ENCODE results near the gene KIAA1191. TPM values are rescaled to one million over a fixed set of nuclear protein-coding genes. Genes with fewer than 3 reads are reported as not detected.

The KIAA1191 gene
- polyA plus RNA-seq, 4 donors = 78.6 to 162 (median 142) TPM

DNA sequence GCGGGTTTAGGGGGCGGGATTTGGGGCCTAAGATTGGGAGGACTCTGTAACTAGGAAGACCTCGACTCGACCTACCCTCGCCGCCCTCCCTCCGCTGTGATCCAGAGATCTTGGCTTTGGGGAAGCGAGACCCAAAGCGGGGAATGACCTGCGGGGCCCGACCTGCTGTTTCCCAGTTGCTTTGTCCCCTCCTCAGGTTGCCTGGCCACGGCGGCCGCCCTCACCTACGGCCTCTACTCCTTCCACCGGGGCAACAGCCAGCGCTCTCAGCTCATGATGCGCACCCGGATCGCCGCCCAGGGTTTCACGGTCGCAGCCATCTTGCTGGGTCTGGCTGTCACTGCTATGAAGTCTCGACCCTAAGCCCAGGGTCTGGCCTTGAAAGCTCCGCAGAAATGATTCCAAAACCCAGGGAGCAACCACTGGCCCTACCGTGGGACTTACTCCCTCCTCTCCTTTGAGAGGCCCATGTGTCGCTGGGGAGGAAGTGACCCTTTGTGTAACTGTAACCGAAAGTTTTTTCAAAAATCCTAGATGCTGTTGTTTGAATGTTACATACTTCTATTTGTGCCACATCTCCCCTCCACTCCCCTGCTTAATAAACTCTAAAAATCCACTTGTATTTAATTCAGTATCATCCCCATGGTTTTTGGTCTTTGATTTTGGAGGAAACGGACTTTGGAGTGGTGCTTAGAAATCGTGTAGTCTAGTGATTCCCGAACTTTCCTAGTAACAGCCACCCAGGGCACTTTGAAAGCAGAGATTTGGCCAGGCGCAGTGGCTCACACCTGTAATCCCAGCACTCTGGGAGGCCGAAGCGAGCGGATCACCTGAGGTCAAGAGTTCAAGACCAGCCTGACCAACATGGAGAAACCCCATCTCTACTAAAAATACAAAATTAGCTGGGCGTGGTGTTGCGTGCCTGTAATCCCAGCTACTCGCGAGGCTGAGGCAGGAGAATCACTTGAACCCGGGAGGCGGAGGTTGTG is 27.9 kb upstream of the KIAA1191 start:
- no peak for DNase-seq (ENCODE audit: low read depth in 4 of 4, low spot score in 3 of 4)

GRCh38 chr5:176388444-176389134 is 27.0 kb upstream of the KIAA1191 start, which contains the start of the genes HIGD2A and NOP16:
TSS of gene HIGD2A (plus strand) at chr5:176388751. CDS start at chr5:176388820, 69 bp downstream.
TSS of gene NOP16 (minus strand) at chr5:176388598. CDS start at chr5:176388539, 59 bp downstream.
- DNase-seq (ENCODE audit: low read depth in 4 of 4, low spot score in 3 of 4) = peak; percentile 97 to 98 (median 98)

- DNase-seq (ENCODE audit: low read depth in 4 of 4, low spot score in 3 of 4) = no peak
Measured at GRCh38 chr5:176388003-176388443, 26.5 kb upstream of the KIAA1191 start.

- no peak for DNase-seq (ENCODE audit: low read depth in 4 of 4, low spot score in 3 of 4)
Measured at GRCh38 chr5:176387384-176387925, 25.9 kb upstream of the KIAA1191 start.

GRCh38 chr5:176386491-176386890 is 24.9 kb upstream of the KIAA1191 start:
- no peak for DNase-seq (ENCODE audit: low read depth in 4 of 4, low spot score in 3 of 4)

DNA sequence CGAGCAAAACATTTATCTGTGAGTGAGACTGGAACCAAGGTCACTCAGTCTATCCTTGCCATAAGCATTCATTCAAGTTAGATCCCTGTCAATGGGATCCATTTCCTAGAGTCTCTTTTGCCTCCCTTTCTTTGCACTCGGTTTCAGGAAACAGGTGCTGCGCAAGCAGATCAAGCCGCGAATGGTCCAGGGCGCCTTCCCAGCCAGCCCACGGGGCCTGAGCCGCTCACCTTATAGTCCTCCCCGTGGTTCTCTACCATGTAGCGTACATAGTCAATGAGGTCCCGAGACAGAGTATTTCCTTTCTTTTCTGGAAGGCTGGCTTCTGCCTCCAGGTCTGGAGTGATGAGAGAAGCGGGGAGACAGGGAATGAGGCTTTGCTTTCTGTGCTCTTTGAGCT is 23.4 kb upstream of the KIAA1191 start:
- no peak for DNase-seq (ENCODE audit: low read depth in 4 of 4, low spot score in 3 of 4)

- no peak for DNase-seq (ENCODE audit: low read depth in 4 of 4, low spot score in 3 of 4)
Measured at GRCh38 chr5:176384366-176384930, 22.9 kb upstream of the KIAA1191 start.

DNA sequence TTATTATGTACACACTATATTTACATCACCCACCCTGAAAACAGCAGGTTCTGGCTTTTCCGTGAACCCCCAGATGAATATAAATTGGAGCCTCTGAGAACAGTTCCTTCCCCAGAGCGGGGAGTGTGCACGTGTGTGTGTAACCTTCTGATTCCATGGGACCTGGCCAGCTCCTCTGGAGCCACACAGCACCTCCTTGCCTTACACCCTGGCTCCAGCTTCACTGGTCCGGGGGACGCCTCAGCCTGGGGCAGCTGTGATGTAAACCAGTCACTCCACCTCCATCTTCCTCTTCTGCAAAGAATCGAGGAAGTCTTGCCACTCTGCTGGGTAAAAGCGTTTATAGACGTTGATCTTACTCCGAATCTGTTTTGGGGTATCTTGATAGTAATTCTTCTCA is 22.4 kb upstream of the KIAA1191 start:
- no peak for DNase-seq (ENCODE audit: low read depth in 4 of 4, low spot score in 3 of 4)

- DNase-seq (ENCODE audit: low read depth in 4 of 4, low spot score in 3 of 4) = no peak
Measured at GRCh38 chr5:176383248-176383905, 21.8 kb upstream of the KIAA1191 start.

- no peak for DNase-seq (ENCODE audit: low read depth in 4 of 4, low spot score in 3 of 4)
Measured at GRCh38 chr5:176382721-176383120, 21.2 kb upstream of the KIAA1191 start.

DNA sequence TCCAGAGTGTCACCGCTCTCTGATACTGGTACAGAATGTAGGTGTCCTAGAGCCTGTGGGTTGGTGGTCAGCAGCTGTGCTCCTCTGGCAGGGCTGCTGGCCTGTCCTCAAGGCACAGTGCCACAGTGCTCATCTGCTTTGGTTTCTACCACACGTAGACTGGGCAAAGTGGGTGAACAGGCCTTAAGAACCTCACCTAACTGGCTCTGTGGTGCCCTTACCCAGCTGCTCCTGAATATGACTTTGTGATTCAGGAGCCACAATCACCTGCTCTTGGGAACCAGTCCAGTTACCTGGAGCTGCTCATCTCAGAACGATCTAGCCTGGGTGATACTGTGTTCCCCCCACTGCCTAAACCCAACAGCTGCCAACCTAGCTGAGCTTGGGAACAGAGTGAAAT is 20.4 kb upstream of the KIAA1191 start:
- DNase-seq (ENCODE audit: low read depth in 4 of 4, low spot score in 3 of 4) = no peak

DNA sequence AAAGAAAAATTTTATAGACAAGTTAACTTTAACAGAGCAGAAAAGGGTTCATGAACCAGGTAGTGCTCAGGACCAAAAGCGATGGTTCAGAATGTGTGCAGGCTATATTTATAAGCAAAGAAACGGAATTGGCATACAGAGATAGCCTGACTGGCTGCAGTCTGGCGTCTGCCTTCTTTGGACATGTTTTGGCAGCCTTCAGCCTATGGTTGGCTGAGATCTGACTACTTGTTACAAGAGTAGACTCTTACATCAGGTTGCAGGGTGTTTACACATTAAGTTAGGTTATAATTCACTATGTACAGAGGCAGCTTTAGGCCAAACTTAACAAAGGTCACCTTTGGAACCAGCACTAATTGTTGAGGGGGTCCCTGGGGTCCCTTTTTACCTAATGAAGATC is 19.9 kb upstream of the KIAA1191 start:
- DNase-seq (ENCODE audit: low read depth in 4 of 4, low spot score in 3 of 4) = no peak

DNA sequence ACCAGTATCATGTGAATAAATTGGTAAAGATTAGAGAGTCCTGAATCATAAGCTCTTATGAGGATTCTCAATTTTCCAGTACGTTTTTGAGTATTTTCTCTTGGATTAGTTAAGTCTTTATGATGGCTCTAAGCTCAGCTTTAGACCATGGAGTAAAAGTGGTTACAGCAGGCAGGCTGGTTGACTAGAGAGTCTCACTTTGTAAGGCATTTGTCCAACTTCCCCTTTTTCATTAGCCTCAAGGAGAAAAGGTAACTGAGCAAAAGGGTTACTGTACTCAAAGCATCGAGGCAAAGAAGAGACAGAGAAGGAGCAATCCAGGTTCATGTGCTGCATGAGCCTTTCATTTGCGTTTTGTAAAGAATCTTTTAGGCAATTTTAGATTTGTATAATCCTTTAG is 18.3 kb upstream of the KIAA1191 start:
- DNase-seq (ENCODE audit: low read depth in 4 of 4, low spot score in 3 of 4) = no peak

DNA sequence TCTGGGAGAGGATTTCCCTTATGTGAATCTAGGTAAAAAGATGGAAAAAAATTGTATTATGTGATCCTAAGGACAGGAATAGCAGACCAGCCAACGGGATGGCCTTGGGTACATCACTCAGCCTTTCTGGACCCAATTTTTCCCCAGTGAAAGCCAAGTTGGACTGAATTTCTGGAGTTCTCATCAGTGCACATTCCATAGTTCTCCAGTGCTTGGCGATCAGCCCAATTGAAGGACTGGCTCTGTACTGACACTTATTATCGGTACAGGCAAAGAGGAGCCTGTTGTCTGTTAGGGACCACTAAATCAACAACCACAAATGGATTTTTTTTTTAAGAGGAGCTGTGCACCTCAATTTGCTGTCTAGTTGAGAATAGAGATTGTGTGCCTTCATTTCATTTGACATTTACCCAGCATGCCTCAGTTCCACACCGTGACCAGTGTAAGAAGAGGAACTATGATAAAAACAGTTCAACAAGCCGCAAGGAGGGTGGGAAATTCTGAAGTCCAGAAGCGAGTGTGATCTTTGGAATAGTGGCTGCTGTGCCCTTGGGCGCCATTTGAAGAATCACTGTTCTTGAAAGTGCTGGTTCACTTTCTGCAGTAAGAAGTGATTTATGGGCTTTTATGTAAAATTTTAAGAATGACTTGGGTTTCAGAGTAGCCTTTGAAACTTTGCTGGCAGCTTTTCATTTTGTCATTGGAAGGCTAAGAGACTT is 11.7 kb upstream of the KIAA1191 start:
- no peak for DNase-seq (ENCODE audit: low read depth in 4 of 4, low spot score in 3 of 4)

DNA sequence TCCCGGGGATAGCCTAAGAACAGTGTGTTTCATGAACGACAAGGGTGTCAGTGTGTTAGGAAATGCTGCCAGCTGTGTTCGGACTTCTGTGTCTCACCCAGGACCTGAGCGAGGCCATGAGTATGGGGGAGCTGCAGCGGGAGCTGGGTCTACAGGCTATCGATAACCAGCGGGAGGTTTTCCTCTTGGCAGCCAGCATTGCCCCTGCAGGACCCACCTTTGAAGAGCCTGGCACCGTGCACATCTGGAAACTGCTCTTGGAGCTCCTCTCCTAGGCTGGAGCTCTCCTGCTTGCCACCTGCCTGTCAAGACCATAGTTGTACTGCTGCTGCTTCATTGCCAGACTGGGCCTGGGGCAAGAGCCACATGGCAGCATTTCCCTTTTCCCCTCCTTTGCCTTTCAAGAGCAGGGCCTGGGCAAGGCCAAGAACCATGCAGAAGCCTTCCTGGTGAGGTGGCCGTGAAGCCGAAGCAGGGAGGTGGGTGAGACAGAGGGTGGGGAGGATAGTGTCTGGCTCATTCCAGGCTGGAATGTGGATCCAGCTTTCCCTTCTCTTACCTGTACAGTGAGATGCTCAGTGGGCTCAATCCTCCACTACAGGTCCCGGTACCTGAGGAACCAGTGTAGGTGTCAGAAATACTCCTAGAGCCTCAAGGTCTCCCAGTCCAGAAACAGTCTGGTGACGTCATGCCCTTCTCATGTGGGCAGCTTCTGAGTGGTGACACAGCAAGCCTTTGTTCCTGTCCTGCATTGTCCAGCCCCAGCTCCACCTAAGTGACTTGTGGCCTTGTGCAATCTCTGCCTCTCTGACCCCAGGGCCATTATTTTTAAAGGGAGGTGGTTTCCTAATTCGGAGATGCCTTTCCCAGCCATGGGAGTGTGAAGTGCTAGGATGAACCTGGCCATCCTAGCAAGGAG is 10.3 kb upstream of the KIAA1191 start:
- DNase-seq (ENCODE audit: low read depth in 4 of 4, low spot score in 3 of 4) = no peak

DNA sequence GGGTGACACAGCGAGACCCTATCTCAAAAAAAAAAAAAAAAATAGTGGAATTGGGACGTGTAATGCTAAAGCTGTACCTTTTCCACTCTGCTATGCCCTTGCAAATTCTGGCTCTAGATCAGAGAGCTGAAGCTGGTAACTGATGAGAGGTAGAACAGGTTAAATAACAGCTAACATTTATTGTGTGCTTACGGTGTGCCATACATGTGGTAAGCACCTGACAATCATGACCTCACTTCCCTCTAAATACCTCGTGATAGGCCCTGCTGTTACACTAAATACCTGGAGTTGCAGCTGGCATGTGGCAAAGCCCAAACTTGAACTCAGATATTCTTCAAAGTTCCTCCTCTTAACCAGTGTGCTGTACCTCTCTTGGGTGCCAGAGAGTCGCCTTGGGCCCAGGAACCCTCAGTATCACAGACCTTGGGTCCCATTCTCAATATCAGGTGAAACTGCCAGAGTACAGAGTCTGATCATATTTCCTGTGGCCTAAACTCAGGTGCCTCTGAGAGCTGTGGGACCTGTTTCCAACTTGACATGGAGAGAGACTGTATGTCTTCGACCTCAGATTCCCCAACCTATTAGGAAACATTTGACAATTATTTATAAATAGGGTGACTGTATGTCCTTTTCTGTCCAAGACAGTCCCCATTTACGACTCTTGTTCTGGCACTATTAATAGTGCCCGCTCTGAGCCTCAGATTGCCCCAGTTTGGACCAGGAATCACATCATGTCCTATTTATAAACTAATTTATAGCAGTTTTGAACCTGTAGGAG is 8.6 kb upstream of the KIAA1191 start:
- no peak for DNase-seq (ENCODE audit: low read depth in 4 of 4, low spot score in 3 of 4)

- no peak for DNase-seq (ENCODE audit: low read depth in 4 of 4, low spot score in 3 of 4)
Measured at GRCh38 chr5:176368726-176369125, 7.2 kb upstream of the KIAA1191 start.

All from left renal pelvis (tissue), 4 donors.